ENCODE data around the gene PSMD6.

PSMD6 gene

DNA sequence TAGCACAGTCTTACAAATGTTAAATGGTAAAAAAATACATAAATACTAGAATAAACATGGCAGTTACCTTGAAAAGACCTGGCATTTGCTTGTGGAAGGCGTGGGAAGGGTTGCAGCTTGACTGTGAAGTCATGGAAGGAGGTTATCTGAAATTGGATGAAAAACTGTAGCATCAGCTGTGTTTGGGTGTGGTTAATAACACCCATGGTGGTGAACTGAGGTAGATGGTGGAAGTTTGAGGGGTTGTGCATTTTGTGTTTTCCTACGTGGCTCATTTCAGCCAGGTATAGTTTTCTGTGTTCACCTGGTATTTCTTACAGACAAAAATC is 46.5 kb downstream of the PSMD6 start:
- no peak for DNase-seq (ENCODE audit: low read depth)

DNA sequence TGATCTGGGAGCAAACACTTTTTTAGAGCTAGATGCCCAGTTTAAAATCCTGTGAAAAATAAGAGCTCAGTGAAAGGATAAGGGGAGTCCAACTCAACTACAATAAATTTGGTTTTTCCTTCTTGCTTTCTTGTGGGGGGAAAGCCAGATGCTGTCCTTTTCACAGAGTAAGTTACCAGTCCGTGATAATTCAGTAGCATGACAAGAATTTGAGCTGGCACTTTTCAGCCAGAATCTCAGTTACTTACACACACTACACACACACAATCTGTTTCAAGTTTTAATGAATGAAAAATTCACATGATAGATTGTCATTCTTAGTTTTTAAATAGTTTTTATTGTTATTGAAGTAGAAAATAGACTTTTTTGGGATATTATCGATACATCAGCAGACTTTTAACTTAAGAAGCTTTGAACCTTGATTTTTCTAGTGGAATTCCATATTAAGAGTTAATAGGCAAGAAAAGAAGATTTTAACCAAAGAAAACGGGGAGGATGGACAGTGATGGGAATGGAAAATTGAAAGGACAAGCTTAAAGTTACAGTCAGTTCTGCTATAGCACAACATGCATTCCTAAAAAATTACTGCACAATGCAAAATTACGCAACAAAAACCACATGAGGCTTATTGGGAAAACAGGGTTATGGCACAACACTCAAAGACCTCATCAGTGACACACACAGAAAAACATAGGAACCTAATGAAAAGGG is 47.0 kb downstream of the PSMD6 start:
- no peak for DNase-seq (ENCODE audit: low read depth)

DNA sequence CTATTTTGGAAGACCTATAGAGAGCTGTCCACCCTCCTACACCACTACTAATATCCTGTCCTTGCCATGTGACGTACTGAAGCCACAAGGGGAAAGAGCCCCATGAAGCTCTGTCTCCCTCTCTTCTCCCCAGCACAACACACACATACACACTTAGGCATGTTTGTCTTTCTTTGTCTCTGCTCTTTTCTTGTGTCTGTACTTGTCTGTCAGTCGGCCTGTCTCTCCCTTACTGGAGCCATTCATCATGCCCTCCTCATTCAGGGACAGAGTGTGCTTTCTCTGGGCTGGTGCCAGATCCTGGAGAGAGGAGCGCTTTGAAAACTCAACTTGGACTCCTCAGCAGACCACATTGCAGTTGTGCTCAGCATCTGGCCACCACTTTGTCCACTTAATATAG is 47.6 kb downstream of the PSMD6 start:
- no peak for DNase-seq (ENCODE audit: low read depth)

DNA sequence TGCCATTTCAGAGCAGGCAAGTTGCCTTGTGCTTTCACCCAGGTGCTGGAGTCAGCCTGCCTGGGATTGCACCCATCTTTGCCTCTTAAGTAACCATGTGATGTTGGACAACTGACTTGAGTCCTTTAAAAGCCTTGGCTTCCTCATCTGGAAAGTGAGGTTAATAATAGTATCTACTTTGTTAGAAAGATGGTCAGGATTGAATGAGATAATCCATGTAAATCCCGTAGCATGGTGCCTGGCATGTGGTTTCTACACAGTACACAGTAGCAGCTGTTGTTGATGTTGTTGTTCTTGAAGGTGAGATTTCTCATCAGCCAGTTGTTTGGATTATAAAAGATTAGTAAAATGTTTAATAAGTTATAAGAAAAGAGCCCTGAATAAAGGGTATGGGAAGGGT is 48.8 kb downstream of the PSMD6 start:
- DNase-seq (ENCODE audit: low read depth), result no peak

DNA sequence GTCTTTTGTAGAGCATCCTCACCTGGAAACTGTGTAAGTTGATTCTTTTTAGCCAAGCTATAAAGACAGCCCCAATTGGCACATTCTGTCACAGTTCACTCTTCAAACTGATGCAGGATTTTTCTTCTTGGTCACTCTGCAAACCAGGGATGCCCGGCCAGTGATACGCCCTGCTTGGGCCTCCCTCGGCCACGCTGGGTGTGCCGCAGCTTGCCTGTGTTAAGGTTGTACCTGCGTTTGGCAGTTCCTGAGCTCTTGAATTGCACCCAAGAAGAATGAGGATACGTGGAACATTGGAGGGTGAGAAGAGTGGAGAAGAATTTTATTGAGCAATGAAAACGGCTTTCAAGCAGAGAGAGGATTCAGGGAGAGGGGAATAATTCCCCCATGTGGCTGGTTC is 49.9 kb downstream of the PSMD6 start:
- DNase-seq (ENCODE audit: low read depth), result no peak

DNA sequence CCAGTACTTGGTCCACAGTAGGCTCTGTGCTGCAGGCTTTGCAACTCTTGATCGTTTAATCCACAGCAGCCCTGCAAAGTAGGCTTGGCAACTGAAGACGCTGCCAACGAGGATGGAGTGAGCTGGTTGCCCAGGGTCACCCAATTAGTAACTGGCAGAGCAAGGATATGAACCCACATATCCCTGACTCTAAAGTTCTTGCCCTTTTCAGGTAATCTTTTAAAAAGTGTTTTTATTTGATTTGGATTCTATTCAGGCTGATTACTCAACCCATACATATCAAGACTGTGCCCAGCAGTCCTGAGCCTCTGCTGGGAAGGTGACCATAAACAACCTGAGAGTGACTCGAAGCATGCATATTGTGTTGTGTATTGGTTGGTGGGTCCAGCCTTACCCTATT is 50.3 kb downstream of the PSMD6 start:
- DNase-seq (ENCODE audit: low read depth), result no peak

DNA sequence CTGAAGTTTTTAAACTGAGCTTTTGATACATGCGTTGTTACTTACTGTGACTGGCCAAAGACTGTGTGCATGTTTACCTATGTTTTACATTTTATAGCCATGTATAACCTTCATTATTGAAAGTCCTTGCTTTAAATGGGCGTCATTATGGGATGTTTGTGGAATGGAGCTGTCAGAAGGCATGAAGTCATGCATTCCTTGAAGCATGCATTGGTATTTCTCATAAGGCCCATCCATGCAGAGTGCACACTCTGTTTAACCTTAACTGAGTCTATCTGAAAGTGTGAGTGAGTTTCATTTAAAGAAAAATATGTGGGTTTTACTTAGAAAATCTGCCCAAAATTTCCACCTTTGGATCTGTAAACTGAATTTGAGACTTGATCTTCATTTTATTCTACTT is 51.1 kb downstream of the PSMD6 start:
- no peak for DNase-seq (ENCODE audit: low read depth)

DNA sequence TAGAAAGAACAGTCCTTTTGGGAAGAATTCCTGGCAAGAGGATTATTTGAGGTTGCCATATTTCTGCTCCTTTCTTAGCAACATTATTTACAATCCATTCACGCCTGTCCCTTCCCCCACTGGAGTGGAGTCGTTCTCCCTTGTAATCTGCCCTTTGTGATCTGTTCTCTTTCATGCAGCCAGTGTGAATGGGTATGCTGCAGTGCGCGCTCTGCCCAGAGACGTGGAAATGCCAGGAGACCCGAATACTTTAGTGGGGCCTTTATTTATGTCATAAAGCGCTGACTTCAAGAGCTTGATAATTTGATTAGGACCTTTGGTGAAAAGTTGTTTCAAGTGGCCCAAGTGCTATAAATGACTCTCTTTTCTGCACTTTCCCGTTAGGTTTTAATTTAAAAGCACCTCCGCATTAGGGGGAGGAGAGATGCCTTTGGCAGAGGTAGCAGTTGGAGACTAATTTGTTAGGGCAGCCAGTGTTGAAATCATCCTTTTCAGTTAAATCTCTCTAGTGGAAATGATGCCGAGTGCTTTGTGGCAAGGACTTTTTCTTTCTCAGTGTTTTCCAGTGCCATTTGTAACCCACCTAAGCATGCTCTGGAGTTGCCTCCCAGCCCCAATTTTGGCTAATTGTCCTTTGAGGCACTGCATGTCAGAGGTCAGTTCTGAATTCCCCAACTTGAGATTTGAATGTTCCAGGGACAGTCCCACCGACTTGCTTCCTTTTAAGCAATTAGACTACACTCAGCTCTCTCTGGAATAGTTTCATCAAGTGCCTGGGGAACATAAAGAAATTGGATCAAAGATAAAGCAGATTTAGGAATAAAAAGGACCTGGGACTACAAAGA is 52.4 kb downstream of the PSMD6 start:
- no peak for DNase-seq (ENCODE audit: low read depth)

DNA sequence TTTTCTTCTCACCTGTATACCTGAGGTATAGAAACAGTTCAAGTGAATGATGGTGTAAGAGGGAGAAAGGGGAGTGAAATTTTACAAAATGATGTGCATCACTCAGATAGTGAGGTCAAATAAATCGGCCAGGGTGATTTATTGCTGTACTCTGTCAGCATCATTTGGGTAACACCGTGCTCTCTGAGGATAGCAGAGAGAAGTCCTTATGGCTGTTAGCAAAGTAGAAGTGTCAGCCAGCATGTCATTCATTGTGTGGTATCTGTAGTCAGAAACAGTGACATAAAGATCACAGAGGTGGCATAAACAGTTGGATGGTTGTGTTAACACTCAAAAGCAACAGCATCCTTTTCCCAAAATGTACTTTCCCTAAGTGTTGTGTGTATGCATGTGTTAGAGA is 53.4 kb downstream of the PSMD6 start:
- no peak for DNase-seq (ENCODE audit: low read depth)

DNA sequence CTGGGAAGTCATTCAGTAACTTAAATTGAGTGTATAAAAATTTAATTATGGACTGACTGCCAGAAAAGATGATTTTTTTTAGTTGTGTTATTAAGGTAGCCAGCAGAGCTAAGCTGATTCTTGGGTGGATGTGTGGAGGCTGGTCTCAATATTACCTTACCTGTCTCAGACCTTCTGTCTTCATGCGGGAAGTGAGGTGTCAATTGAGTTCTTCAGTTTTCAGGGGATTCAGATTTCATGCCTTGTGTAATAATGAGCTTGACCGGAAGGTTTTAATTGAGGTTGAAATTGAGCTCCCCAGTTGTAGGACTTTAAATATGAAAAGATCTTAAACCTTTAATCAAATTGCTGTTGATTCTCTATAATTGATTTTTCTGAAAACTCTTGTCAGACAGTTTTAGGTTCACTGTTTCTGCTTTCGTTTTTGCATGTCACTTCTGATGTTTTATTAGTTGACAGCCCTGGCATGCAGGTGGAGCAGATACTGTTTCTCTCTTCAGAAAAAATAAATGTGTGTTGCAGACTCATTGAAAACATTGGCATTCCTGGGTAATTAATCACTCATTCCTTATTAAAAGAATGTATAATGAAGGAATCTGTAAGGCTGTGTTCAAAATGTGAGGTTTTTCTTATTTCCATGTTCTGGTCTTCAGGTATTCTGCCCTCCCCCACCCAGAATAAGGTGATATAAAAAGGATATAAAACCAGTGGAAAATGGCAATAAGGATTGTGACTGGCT is 54.5 kb downstream of the PSMD6 start:
- no peak for DNase-seq (ENCODE audit: low read depth)

DNA sequence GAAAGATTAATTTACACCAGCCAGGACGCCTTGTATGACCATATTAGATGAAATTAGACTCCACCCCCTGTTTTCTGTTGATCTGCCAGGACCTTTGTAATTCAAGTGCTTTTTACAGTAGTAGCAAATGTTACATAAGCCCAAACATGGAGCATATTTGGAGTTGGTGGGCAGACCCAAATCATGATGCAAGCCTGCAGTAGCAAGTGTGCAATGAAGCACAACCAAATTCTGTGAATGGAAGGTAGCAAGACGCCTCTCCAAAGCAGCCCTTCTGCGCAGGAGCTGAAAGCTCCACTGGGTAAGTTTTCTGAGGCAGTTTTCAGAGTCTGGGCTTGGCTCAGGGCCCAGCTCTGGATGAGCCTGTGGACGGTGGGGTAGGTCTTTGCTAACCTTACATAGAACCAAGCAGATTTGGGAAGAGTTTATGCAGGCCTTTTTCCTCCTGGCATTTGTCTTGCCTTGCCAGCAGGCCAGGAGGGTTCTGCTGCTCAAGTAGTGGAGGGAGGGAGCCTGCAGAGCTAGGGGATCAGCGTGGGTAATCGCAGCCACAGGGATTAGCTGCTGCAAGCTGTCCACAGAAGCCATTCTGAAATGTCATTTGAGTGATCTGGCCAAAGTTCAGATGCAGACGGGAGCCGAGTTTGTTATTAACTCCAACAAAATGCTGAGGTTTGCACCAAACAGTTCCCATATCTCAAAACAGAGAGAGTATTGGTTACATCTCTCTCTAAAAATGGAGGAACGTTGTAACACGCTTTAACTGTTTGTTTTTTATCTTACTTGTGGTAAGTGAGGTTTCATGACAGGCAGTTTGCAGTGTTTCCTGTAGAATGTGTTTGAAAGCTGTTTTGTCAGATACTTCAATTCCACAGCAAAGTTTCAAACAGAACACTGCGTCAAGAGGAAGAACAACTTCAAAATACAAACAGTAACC is 55.4 kb downstream of the PSMD6 start:
- DNase-seq (ENCODE audit: low read depth), result no peak

DNA sequence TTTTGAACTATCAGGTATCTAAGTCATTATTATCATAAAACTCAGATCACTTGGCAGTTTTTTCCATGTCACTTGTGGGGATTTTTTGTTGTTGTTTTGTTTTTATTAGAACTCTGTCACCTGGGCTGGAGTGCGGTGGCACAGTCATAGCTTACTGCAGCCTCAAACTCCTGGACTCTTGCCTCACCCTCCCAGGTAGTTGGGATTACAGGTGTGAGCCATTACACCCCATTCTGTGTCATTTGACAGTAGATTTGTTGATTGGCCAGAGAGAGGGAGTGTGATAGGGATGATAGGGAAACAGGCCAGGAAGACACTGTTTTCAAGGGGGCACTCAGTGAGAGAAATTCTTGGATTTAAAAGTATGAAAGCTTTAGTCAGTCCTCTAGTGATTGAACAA is 56.4 kb downstream of the PSMD6 start:
- DNase-seq (ENCODE audit: low read depth), result no peak

DNA sequence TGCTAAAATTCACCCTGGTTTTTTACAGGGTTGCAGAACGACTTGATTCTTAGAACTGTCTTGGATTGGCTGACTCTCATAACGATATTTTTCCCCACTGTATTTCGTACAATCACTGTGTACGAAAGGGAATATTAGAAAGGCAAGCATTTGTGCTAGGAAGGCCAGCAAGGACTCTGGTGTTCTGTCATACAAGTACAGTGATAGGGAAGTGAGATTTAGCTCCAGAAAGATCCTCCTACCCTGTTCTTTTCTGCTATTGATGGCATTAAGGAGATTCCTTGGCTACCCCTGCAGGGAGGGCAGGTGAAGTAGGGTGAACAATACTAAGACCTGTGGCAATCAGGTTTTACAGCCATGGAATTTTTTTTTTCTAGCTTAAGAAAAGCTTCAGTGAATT is 57.3 kb downstream of the PSMD6 start:
- no peak for DNase-seq (ENCODE audit: low read depth)

DNA sequence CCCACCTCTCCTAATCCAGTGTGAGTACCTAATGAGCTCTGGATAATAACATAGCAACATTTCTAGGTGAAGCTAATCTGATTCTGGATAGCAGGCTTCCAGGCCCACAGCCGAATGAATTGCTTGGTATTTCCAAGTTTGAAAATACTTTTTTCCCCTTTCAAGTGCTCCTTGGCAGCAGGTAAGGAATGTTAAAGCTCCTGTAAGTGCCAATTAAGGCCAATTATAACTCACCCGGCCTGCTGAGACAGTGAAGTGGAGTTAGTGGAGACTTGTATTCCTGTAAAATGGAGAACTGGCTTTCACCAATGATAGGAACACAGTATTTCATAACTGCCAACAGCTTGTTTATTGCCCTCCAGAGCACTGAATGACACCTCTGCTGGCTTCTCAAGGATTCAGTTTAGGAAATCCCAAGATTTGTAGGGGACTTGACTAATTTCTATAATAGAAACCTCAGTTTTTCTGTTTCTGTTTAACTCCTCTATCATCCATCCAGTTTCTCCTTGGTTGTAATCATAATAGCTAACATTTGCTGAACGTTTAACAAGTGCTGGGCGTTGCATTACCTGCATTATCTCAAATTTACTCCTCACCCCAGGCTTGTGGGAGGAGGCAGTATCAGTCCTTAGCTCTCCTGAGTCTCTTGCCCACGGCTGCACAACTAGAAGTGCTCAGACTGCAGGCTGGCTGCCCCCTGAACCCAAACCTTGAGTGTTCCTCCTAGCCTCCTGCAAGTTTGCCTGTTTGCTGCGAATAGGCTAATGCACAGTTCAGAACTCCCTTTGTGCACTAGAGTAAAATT is 58.4 kb downstream of the PSMD6 start:
- no peak for DNase-seq (ENCODE audit: low read depth)

DNA sequence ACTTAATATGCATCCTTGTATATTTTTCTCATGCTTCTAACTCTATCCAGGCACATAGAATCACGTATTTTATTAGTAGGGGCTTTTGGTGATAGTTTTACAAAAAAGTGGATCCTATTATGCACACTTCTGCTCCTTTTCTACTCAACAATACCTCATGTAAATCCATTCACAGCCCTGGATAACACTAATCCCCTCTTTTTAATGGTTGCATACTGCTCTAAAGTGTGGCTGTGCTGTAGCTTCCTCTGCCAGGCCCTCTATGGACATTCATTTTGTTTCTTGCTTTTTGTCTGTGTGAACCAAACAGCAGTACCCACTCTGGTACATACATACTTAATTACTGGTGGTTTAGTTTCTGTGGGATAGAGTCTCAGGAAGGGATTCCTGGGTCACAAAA is 59.8 kb downstream of the PSMD6 start:
- no peak for DNase-seq (ENCODE audit: low read depth)

DNA sequence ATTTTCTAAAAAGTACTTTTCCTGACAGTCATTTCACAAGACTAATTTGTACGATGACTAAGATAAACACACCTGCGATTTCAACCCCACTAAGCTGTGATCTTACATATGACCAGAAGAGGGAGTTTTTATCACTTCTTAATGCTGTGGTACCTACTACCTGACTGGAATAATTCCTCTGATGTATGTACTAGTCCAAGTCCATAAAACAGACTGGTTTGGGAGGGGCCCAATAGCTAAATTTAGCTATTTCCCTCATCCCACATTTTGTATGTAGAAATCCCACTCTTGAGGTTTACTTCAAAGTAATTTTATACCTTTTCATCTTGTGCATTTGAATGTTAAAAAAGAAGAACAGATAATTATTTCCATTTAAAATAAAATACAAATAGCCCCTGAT is 61.4 kb downstream of the PSMD6 start:
- DNase-seq (ENCODE audit: low read depth), result no peak
